Measurements from ENCODE around the gene PKM. TPM values are rescaled to one million over a fixed set of nuclear protein-coding genes. Genes with fewer than 3 reads are reported as not detected.

The PKM gene
- total RNA-seq: 1,120 and 1,412 TPM in 2 replicates

DNA sequence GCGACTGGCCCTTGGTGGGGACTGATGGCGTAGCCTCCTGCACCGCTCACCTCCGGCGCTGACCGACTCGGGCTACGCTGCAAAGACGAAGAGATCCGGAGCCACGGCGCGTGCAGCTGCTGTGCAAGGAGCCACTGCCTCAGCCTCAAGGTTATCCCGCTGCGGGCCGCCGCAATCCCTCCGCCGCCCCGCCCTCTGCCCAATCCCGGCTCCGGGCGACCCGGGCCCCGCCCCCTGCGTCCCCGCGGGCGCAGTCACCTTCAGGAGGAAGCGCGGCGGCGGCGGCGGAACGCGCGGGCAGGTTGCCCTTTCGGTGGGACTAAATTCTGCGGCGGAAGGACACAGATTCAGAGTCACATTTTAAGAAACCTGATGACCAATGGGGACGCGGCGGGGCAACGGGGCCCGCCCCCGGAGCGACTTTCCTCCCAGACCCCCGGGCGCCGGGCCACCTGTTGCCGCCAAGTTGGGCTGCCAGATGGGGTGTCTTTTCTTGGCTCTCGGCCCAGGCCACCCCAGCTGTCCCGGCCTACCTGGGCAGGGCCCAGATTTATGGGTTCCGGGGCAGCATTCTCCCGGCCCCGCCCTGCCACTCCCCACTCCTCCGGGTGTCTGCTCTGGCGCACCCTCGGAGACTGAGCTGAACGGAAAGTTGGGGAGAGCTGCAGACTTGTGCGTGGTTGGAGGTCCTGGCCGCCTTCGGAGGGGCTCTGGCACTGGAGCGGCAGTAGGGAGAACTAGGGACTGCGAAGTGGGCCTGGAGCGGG lies at the start of gene PKM:
Gene PKM (minus strand): TSS at position 125 of the 767 bp plus-strand sequence. CDS start 12,093 bp downstream, outside the sequence.

DNA sequence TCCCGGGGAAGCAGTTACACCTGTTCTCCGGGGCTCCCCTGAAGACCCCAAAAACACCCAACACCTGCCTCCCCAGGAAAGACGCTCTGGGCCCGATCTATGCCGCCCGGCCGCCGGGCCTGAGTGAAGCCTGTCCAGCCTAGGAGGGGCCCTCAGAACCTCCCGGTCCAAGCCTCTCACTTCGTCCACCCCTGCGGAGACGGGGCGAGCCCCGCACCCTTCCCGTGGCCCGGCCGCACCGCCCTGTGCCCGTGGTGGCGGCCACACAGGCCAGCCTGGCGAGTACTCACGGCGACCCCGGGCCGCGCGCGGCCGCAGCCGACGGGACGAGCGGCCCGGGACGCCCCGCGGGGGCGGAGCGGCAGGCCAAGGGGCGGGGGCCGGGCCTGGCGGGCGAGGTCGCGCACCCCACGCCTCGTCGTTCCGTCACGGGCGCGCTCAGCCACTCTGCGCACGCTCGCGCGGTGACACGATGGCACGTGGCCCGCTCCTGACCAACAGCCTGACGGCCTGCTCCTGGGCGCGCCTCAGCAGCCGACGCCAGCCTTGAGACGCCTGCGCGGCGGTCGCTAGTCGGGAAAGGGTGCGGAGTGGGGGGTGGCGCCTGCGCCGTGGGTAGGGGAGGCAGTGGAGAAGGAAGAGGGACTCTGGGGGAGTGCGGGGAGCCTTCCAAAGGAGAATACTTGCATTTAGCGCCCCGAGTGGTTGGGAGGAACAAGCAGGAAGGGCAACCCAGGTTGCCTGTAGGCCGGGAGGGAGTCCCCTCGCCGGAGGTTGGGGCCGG lies 41.4 kb upstream of the PKM start, which contains the start of gene PARP6:
Gene PARP6 (minus strand): TSS at position 342 of the 784 bp plus-strand sequence. CDS start 5,077 bp downstream, outside the sequence.

DNA sequence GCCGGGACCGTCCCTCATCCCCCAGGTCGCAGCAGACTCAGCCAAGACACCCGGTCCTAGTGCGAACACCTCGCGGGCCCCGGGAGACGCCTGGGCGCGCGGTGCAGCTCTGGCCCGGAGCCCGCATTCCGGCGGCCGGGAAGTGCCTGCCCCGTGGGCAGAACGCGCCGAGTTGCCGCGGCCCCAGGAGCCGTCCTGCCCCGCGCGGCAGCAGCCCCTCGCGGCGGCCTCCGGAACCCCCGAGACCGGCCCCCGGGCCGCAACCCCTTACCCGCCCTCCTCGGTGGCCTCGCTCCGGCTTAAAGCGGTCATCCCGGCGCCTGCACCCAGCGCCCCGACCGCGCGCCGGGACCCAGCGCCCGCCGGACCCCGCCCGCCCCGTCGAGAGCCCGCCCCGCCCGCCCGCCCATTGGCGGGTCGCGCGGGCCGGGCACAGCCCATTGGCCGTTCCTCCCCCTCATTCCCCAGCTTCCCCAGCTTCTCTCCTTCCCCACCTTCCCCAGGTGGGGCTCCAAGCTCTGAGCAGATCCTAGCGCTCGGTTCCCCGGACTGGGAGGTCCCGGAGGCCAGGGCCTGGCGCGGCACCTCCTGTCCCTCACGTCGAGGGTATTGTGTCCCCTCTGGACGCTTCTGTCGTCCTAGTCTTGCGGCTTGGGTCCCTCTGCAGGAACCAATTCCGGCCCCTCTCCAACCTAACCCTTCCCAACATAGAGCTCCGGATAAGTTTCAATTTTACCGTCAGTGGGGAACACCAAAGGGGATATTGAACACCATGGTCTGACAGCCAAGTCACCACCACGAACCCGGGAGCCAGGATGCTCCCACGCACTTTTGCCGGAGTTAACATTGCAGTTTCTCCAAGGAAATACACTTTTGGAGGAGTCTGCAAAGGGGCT lies 33.3 kb downstream of the PKM start, which contains the start of gene GRAMD2A:
Gene GRAMD2A (minus strand): TSS at position 328 of the 896 bp plus-strand sequence.

Other genes with a start within 250 kb of the PKM start
- 17.9 and 24.2 TPM in 2 replicates for gene MYO9A, start 113.0 kb downstream of the PKM start, total RNA-seq
- 0.97 and 2.0 TPM in 2 replicates for gene SENP8, start 112.8 kb downstream of the PKM start, total RNA-seq
- 0.30 and 0.32 TPM in 2 replicates for gene GRAMD2A, start 33.4 kb downstream of the PKM start, total RNA-seq
- gene PARP6, start 41.4 kb upstream of the PKM start, total RNA-seq: 7.1 and 9.1 TPM in 2 replicates
- not detected in 2 replicates for gene CELF6, start 89.0 kb upstream of the PKM start, total RNA-seq
- 35.1 and 42.6 TPM in 2 replicates for gene HEXA, start 144.8 kb upstream of the PKM start, total RNA-seq
- not detected in 2 replicates for gene TMEM202, start 167.1 kb upstream of the PKM start, total RNA-seq
- 26.4 and 27.0 TPM in 2 replicates for gene ARIH1, start 243.1 kb upstream of the PKM start, total RNA-seq

Measured in epithelial cell of umbilical artery (primary cell).